Loucy (cell line): ENCODE data around the gene ADGRD2.

Experiments
- CTCF ChIP-seq: fragments of 200-600 bp; sonication (generic); conservative IDR thresholded peaks from 2 replicates; pipeline ENCODE4 v1.5.1; 2014; ENCODE audit warnings: mild to moderate bottlenecking, antibody characterized with exemption, low read length
- EZH2phosphoT487 ChIP-seq: fragments of 200-600 bp; IDR thresholded peaks from 2 replicates; pipeline ENCODE4 v1.6.1; 2018; ENCODE audit warnings: antibody characterized with exemption, mild to moderate bottlenecking, moderate library complexity, borderline replicate concordance

DNA sequence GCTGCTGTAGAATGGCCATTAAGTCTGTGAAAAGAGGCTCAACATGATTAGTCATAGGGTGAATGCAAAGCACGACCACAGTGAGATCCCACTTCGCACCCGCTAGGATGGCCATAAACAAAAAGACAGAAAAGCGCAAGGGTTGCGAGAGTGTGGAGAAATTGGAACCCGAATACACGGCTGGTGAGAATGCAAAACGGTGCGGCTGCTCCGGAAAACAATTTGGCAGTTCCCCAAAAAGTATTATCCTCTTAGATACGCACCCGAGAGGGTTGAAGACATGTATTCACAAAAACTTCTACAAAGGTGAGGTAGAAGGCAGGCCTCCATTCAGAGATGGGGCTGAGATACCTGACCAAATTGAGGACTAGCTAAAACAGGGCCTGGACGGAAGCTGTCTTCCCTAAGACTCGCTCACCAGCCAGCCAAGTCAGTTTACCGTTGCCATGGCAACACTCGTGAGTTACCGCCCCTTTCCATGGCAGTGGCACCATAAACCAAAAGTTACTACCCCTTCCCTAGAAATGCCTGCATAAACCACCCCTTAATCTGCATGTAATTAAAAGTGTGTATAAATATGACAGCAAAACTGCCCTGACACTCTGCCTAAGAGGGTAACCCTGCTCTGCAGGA, 34.3 kb upstream of the ADGRD2 start:
- no peak for TF ChIP-seq CTCF
- TF ChIP-seq EZH2phosphoT487: no peak
